BJ (cell line): Measurements from ENCODE around the gene NDUFA13. TPM values are rescaled to one million over a fixed set of nuclear protein-coding genes. Genes with fewer than 3 reads are reported as not detected.

Source experiments
- CTCF ChIA-PET: fragments of 350-600 bp; formaldehyde crosslinking; extraction: SDS; loops from one replicate; lab custom pipeline; 2021; ENCODE audit warnings: antibody characterized with exemption, inconsistent platforms; lab: Yijun Ruan, JAX
- POLR2A ChIA-PET: fragments of 300-600 bp; sonication (Branson Sonifier 250); formaldehyde crosslinking; extraction: SDS; loops from one replicate; lab custom pipeline; 2021; ENCODE audit warnings: antibody characterized with exemption; lab: Charles Lee
- DNase-seq: peaks from one replicate; pipeline ENCODE4 v3.0.0-alpha.2; 2011; ENCODE audit warnings: low read depth
- H3K27me3 ChIP-seq: 2 replicates; pipeline ENCODE4 v1.6.0; 2011; ENCODE audit warnings: low read length; ENCODE audit not compliant: control insufficient read depth, insufficient read depth
- H3K36me3 ChIP-seq: 2 replicates; pipeline ENCODE4 v1.5.1; 2011; ENCODE audit warnings: low read length; ENCODE audit not compliant: control insufficient read depth, insufficient read depth
- H3K4me3 ChIP-seq: 2 replicates; pipeline ENCODE4 v1.5.1; 2011; ENCODE audit warnings: low read depth, mild to moderate bottlenecking, control low read depth, low read length
- CTCF ChIP-seq: IDR thresholded peaks from 2 replicates; pipeline ENCODE4 v1.5.1; 2011; ENCODE audit warnings: low read depth, mild to moderate bottlenecking, control low read depth, inconsistent platforms, low read length, moderate library complexity; ENCODE audit not compliant: insufficient read depth
- polyA plus RNA-seq: library from polyadenylated mRNA; depleted of rRNA; stranded (reverse); fragments of >200 nt; gene quantifications from 2 replicates; pipeline ENCODE4 v1.2.3, GENCODE V29; 2011

NDUFA13 gene
- polyA plus RNA-seq, 1 experiment, result 597 TPM

GRCh38 chr19:19505669-19506326, 10.2 kb upstream of the NDUFA13 start:
- Histone ChIP-seq H3K4me3 (no peak overlapping the region), H3K27me3 (no peaks in the 10 kb centered on the region), H3K36me3 (peaks cover 27% of the 10 kb centered on the region)
- ChIA-PET POLR2A (no interaction called here), CTCF (interaction anchor here (0.6 to 1.5 kb wide), 2 partner anchors 15 kb away, joined by 6 to 7 read pairs; no protein-coding TSS in a partner anchor)
- no peak for TF ChIP-seq CTCF
- DNase-seq, result no peak

- H3K36me3 ChIP-seq, result peaks cover 22% of the 10 kb centered on the region
- DNase-seq, result no peak
- CTCF ChIA-PET, result no interaction called here
- POLR2A ChIA-PET, result no interaction called here
- TF ChIP-seq CTCF, result no peak
- no peak overlapping the region for H3K4me3 ChIP-seq
- no peaks in the 10 kb centered on the region for H3K27me3 ChIP-seq
Measured at GRCh38 chr19:19506592-19506991, 9.4 kb upstream of the NDUFA13 start.

GRCh38 chr19:19507354-19507753, 8.7 kb upstream of the NDUFA13 start:
- ChIA-PET CTCF (interaction anchor here (6.2 kb wide), 1 partner anchor 17 kb away, joined by 29 read pairs; no protein-coding TSS in a partner anchor), POLR2A (no interaction called here)
- Histone ChIP-seq H3K4me3 (no peak overlapping the region), H3K27me3 (no peaks in the 10 kb centered on the region), H3K36me3 (peaks cover 19% of the 10 kb centered on the region)
- DNase-seq, result no peak
- TF ChIP-seq CTCF, result no peak

GRCh38 chr19:19508217-19508616, 7.8 kb upstream of the NDUFA13 start:
- Histone ChIP-seq H3K4me3 (no peak overlapping the region), H3K27me3 (no peaks in the 10 kb centered on the region), H3K36me3 (peaks cover 17% of the 10 kb centered on the region)
- ChIA-PET POLR2A (no interaction called here), CTCF (interaction anchor here (0.7 to 6.2 kb wide), 2 partner anchors 18 to 137 kb away, joined by 3 to 29 read pairs; no protein-coding TSS in a partner anchor)
- DNase-seq, result no peak
- no peak for TF ChIP-seq CTCF

- ChIA-PET POLR2A (no interaction called here), CTCF (interaction anchor here (0.6 to 6.2 kb wide), 3 partner anchors 20 to 85 kb away, joined by 3 to 29 read pairs (median 3); no protein-coding TSS in a partner anchor)
- no peaks in the 10 kb centered on the region for H3K27me3 ChIP-seq
- peaks cover 9% of the 10 kb centered on the region for H3K36me3 ChIP-seq
- DNase-seq, result no peak
- no peak overlapping the region for H3K4me3 ChIP-seq
- TF ChIP-seq CTCF, result no peak
Measured at GRCh38 chr19:19510432-19510831, 5.6 kb upstream of the NDUFA13 start.
